ENCODE data around the gene AZIN2.

The AZIN2 gene

GRCh38 chr1:33039840-33040239 lies 41.1 kb upstream of the AZIN2 start:
- Histone ChIP-seq H3K27me3 (no peaks in the 10 kb centered on the region), H3K4me1 (peaks cover 0 to 15% (median 14%) of the 10 kb centered on the region in 4 donors), H3K27ac (no peak overlapping the region), H3K4me3 (no peak overlapping the region), H3K36me3 (no peaks in the 10 kb centered on the region), H3K9me3 (no peaks in the 10 kb centered on the region)
- TF ChIP-seq CTCF (IDR thresholded peaks at IDR 0.05) = no peak
- intact Hi-C loops (cut with DNase I; ENCODE audit: low total_unique reads) = no loop called here
- DNase-seq = peak in 1 of 2 donors; percentile 32

GRCh38 chr1:33041026-33041425 lies 39.9 kb upstream of the AZIN2 start:
- no peak overlapping the region for H3K4me3 ChIP-seq
- H3K9me3 ChIP-seq = no peaks in the 10 kb centered on the region
- intact Hi-C loops (cut with DNase I; ENCODE audit: low total_unique reads) = no loop called here
- H3K36me3 ChIP-seq = no peaks in the 10 kb centered on the region
- TF ChIP-seq CTCF (IDR thresholded peaks at IDR 0.05) = no peak
- no peak for DNase-seq
- H3K27me3 ChIP-seq = no peaks in the 10 kb centered on the region
- peaks cover 0 to 3% (median 2%) of the 10 kb centered on the region in 4 donors for H3K4me1 ChIP-seq
- H3K27ac ChIP-seq = no peak overlapping the region

- H3K4me1 ChIP-seq = no peaks in the 10 kb centered on the region
- DNase-seq = no peak
- no peaks in the 10 kb centered on the region for H3K36me3 ChIP-seq
- H3K27me3 ChIP-seq = no peaks in the 10 kb centered on the region
- H3K27ac ChIP-seq = no peak overlapping the region
- no peaks in the 10 kb centered on the region for H3K9me3 ChIP-seq
- no peak for TF ChIP-seq CTCF (IDR thresholded peaks at IDR 0.05)
- no peak overlapping the region for H3K4me3 ChIP-seq
- intact Hi-C loops (cut with DNase I; ENCODE audit: low total_unique reads) = no loop called here
Observed at GRCh38 chr1:33042831-33043230, 38.1 kb upstream of the AZIN2 start.

GRCh38 chr1:33043267-33044092 lies 37.5 kb upstream of the AZIN2 start:
- H3K9me3 ChIP-seq = no peaks in the 10 kb centered on the region
- no peak for TF ChIP-seq CTCF (IDR thresholded peaks at IDR 0.05)
- no peaks in the 10 kb centered on the region for H3K36me3 ChIP-seq
- DNase-seq = no peak
- intact Hi-C loops (cut with DNase I; ENCODE audit: low total_unique reads) = no loop called here
- H3K4me1 ChIP-seq = no peaks in the 10 kb centered on the region
- H3K27me3 ChIP-seq = no peaks in the 10 kb centered on the region
- H3K27ac ChIP-seq = no peak overlapping the region
- H3K4me3 ChIP-seq = no peak overlapping the region

- H3K4me3 ChIP-seq = no peak overlapping the region
- intact Hi-C loops (cut with DNase I; ENCODE audit: low total_unique reads) = no loop called here
Observed at GRCh38 chr1:33045246-33045645, 35.7 kb upstream of the AZIN2 start.

More at GRCh38 chr1:33045246-33045645, 35.7 kb upstream of the AZIN2 start:
- DNase-seq = no peak
- TF ChIP-seq CTCF (IDR thresholded peaks at IDR 0.05) = no peak
- H3K27me3 ChIP-seq = no peaks in the 10 kb centered on the region
- no peaks in the 10 kb centered on the region for H3K4me1 ChIP-seq
- H3K9me3 ChIP-seq = no peaks in the 10 kb centered on the region
- H3K27ac ChIP-seq = no peak overlapping the region
- no peaks in the 10 kb centered on the region for H3K36me3 ChIP-seq

Measured in tibial artery (tissue), 4 donors.